Left ventricle myocardium inferior (tissue), 1 donor: ENCODE results near the gene SGCD. TPM values are rescaled to one million over a fixed set of nuclear protein-coding genes. Genes with fewer than 3 reads are reported as not detected.

Source experiments
- DNase-seq: peaks from one replicate; pipeline ENCODE4 v3.0.0-alpha.2; 2020
- H3K27ac ChIP-seq: fragments of 200-600 bp; replicated peaks from 2 replicates; pipeline ENCODE4 v1.8.0; 2021
- H3K27me3 ChIP-seq: fragments of 200-600 bp; 2 replicates; pipeline ENCODE4 v1.8.0; 2021; ENCODE audit warnings: low read depth
- H3K36me3 ChIP-seq: fragments of 200-600 bp; 2 replicates; pipeline ENCODE4 v1.8.0; 2021
- H3K4me1 ChIP-seq: fragments of 200-600 bp; 2 replicates; pipeline ENCODE4 v1.8.0; 2021
- H3K4me3 ChIP-seq: fragments of 200-600 bp; 2 replicates; pipeline ENCODE4 v1.8.0; 2021; ENCODE audit warnings: mild to moderate bottlenecking, moderate library complexity
- H3K9me3 ChIP-seq: fragments of 200-600 bp; replicated peaks from 2 replicates; pipeline ENCODE4 v1.8.0; 2021
- intact Hi-C: fragments of 100-400 bp; cut with micrococcal nuclease; formaldehyde crosslinking; loops from one replicate; pipeline ENCODE4 v1.11.0; 2022
- total RNA-seq: library from RNA; stranded (reverse); fragmentation: NEBNext Ultra II Directional; extraction: Animal tissue kit (Norgen Biotek cat#: 25700); gene quantifications from one replicate; pipeline ENCODE4 v1.2.1, GENCODE V29; 2021
- TF ChIP-seq, protein P1 (sequence below): fragments of 200-600 bp; IDR thresholded peaks from 2 replicates; pipeline ENCODE4 v1.8.0; 2021; ENCODE audit warnings: antibody characterized with exemption, mild to moderate bottlenecking, borderline replicate concordance
- donor health status: DM: no; HTN: yes; CAD: no; lungs with severe emphysema.

SGCD gene
- total RNA-seq, 1 donor from 2014 or later: 98.7 TPM

DNA sequence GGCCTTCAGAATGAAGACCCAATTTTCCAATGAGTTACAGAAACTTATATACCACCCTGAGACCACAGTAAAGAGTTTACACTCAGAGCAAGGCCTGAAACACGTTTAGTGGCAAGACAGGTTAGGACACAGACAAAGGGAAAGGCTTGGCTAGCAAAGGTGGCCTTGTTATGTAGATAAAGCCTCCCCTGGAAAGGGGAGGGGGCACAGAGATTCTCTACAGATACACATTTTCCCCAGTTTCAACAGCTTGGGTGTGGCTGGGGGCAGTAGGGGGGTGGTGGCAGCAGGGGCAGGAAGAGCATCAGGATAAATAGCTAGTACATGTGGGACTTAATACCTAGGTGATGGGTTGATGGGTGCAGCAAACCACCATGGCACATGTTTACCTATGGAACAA is 471.2 kb downstream of the SGCD start:
- Histone ChIP-seq H3K4me1 (peaks cover 2% of the 10 kb centered on the region), H3K36me3 (no peaks in the 10 kb centered on the region), H3K27me3 (no peaks in the 10 kb centered on the region), H3K9me3 (no peaks in the 10 kb centered on the region), H3K27ac (no peak overlapping the region), H3K4me3 (no peak overlapping the region)
- DNase-seq: no peak
- TF ChIP-seq, protein P1, sequence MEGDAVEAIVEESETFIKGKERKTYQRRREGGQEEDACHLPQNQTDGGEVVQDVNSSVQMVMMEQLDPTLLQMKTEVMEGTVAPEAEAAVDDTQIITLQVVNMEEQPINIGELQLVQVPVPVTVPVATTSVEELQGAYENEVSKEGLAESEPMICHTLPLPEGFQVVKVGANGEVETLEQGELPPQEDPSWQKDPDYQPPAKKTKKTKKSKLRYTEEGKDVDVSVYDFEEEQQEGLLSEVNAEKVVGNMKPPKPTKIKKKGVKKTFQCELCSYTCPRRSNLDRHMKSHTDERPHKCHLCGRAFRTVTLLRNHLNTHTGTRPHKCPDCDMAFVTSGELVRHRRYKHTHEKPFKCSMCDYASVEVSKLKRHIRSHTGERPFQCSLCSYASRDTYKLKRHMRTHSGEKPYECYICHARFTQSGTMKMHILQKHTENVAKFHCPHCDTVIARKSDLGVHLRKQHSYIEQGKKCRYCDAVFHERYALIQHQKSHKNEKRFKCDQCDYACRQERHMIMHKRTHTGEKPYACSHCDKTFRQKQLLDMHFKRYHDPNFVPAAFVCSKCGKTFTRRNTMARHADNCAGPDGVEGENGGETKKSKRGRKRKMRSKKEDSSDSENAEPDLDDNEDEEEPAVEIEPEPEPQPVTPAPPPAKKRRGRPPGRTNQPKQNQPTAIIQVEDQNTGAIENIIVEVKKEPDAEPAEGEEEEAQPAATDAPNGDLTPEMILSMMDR: no peak
- intact Hi-C loops: no loop called here

DNA sequence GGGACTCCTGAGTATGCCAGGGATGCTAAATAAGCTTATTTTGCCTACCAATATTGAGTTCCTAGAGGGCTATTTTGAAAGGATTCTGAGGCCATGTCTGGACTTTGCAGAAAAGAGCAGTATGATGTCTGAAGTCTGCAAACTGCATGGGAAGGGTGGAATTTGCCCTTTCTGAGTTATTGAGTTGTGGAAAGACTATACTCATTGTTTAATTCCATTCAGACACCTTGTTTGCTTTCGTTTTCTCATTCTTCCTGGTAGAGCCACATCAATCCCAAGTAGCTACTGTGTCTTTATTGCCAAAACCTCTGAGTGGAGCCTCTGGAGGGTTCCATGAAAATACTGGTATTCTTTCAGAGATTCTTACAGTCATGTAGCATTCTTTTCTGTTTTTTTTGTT is 472.2 kb downstream of the SGCD start:
- H3K36me3 ChIP-seq: no peaks in the 10 kb centered on the region
- TF ChIP-seq, protein P1: no peak
- H3K27ac ChIP-seq: no peak overlapping the region
- no peak for DNase-seq
- H3K27me3 ChIP-seq: no peaks in the 10 kb centered on the region
- H3K4me3 ChIP-seq: no peak overlapping the region
- intact Hi-C loops: no loop called here
- peaks cover 7% of the 10 kb centered on the region for H3K4me1 ChIP-seq
- H3K9me3 ChIP-seq: no peaks in the 10 kb centered on the region

DNA sequence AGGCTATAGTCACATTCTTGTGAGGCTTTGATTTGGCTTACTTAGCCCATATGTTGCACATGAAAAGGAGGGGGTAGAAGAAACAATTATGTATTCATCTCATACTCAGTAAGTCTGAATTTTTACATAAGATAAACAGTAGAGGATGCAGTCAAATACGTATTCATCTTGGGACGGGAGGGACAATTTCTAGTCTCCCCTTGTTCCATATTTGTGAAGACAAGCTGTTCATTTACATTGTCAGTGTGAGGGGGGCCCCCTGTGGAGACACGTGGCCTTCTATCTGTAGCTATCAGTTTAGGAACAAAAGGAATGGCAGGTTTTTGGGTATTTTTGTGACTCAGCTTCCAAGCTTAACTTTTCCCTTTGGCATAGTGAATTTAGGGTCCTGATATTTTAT is 474.0 kb downstream of the SGCD start:
- Histone ChIP-seq H3K27ac (no peak overlapping the region), H3K9me3 (no peaks in the 10 kb centered on the region), H3K27me3 (no peaks in the 10 kb centered on the region), H3K4me3 (no peak overlapping the region), H3K36me3 (no peaks in the 10 kb centered on the region), H3K4me1 (peaks cover 7% of the 10 kb centered on the region)
- DNase-seq: no peak
- TF ChIP-seq, protein P1: no peak
- intact Hi-C loops: no loop called here

DNA sequence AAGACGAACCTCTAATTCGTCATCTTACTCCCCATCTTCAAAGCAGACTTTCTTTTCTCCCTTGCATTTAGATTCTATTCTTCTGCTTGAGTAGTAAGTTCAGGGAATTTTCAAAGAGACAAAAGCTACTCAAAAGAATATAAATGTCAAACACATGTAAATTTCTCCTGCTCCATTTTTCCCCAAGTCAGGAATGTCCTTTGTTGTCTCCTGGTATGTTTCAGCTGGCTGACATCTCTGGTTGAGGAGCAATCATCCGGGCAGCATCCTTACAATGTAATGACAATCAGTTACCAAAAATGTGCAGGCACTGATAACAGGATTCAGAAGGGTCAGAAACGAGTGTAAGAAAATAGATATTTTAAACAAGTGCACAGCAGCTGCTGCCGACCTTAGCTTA is 475.5 kb downstream of the SGCD start:
- no peak overlapping the region for H3K4me3 ChIP-seq
- intact Hi-C loops: no loop called here
- DNase-seq: no peak
- no peaks in the 10 kb centered on the region for H3K9me3 ChIP-seq
- H3K36me3 ChIP-seq: no peaks in the 10 kb centered on the region
- H3K27ac ChIP-seq: no peak overlapping the region
- TF ChIP-seq, protein P1: no peak
- H3K27me3 ChIP-seq: no peaks in the 10 kb centered on the region
- peaks cover 7% of the 10 kb centered on the region for H3K4me1 ChIP-seq

DNA sequence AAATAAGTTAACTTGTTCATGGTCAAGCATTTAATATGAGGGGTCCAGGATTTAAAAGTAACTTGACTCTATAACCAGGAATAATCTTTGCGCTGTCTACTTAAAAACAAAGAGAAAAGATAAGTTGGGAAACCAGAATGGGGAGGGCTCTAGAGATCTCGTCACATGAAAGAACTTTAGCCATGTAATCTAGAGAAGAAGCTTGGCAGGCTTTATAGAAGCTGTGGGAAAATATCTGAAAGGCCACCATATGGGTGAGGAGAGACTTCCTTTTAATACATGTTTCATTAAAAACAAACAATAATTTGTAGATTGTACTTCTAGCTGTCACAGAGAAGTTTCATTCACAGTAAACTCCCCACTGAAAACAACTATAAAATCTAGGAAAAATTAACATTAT is 476.4 kb downstream of the SGCD start:
- TF ChIP-seq, protein P1: no peak
- peaks cover 9% of the 10 kb centered on the region for H3K9me3 ChIP-seq
- no peaks in the 10 kb centered on the region for H3K36me3 ChIP-seq
- no peak overlapping the region for H3K27ac ChIP-seq
- no peak for DNase-seq
- H3K27me3 ChIP-seq: no peaks in the 10 kb centered on the region
- peaks cover 7% of the 10 kb centered on the region for H3K4me1 ChIP-seq
- intact Hi-C loops: no loop called here
- H3K4me3 ChIP-seq: no peak overlapping the region

DNA sequence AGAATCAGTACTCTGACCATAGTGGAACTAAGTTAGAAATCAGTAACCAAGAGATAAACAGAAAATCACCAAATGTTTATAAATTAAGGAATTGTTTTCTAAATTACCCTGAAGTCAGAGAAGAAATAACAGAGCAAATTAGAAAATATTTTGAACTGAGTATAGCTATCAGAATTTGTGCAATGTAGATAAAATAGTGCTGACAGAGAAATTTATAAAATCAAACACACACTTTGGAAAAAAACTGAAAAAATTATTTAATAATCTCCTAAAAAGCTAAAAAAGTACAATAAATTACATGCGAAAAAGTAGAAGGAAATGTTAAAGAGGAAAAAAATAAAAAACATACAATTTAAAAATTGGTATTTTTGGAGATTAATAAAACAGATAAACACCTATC is 486.0 kb downstream of the SGCD start:
- Histone ChIP-seq H3K27ac (no peak overlapping the region), H3K27me3 (no peaks in the 10 kb centered on the region), H3K4me1 (no peaks in the 10 kb centered on the region), H3K4me3 (no peak overlapping the region), H3K36me3 (no peaks in the 10 kb centered on the region), H3K9me3 (peaks cover 20% of the 10 kb centered on the region)
- intact Hi-C loops: no loop called here
- TF ChIP-seq, protein P1: no peak
- DNase-seq: no peak
